Activated CD8-positive, alpha-beta memory T cell treated with anti-CD3 and anti-CD28 coated beads for 36 hours (primary cell): Measurements from ENCODE around the gene SYK. TPM values are rescaled to one million over a fixed set of nuclear protein-coding genes. Genes with fewer than 3 reads are reported as not detected.

Experiments
- CTCF ChIA-PET: fragments of 350-600 bp; sonication (Branson Sonifier 250); formaldehyde crosslinking; loops from one replicate; lab custom pipeline; 2021; ENCODE audit warnings: antibody characterized with exemption; lab: Charles Lee
- POLR2A ChIA-PET: fragments of 350-600 bp; sonication (Branson Sonifier 250); formaldehyde crosslinking; loops from one replicate; lab custom pipeline; 2021; ENCODE audit warnings: antibody characterized with exemption; lab: Charles Lee
- total RNA-seq, 2 experiments: library from RNA; stranded (reverse); gene quantifications; one replicate each; pipeline ENCODE4 v1.2.3, GENCODE V29; 2021

Gene SYK
- total RNA-seq, 2 experiments from 2014 or later = 0.08 TPM; not detected in 1

DNA sequence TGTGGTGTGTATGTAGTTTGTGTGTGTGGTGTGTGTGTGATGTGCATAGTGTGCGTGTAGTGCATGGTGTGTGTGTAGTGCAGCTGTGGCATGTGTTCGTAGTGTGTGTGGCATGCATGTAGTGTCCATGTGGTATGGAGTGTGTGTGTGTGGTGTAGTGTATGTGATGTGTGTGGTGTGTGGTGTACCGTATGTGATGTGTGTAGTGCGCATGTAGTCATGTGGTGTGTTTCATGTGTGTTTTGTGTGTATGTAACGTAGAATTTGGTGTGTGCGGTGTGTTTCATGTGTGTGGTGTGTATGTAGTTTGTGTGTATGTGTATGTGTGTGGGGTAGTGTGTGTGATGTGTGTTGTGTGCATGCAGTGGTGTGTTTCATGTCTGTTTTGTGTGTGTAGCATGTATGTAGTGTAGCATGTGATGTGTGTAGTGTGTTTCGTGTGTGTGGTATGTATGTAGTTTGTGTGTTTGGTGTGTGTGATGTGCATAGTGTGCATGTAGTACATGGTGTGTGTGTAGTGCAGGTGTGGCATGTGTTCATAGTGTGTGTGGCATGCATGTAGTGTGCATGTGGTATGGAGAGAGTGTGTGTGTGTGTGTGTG lies 40.7 kb downstream of the SYK start:
- POLR2A ChIA-PET = no interaction called here
- CTCF ChIA-PET = no interaction called here

DNA sequence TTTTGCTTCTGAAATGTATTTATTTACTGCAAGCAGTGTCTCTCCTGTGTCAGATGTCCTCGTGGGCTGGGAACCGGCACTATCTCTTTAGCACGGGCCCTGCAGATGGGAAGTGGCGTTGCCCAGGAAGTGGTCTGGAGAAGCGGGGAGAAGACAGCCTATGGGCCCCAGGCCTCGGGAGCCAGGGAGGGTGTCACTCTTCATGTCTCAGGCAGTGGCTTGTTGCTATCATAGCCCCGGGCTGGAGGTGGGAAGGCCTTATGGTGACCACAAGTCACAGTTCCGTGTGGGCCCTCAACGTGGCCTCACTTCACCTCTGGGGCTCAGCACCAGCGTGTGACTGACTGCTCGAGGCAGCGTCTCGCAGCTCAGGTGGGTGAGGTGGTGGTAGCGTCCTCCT lies 41.4 kb downstream of the SYK start:
- ChIA-PET CTCF (no interaction called here), POLR2A (no interaction called here)

DNA sequence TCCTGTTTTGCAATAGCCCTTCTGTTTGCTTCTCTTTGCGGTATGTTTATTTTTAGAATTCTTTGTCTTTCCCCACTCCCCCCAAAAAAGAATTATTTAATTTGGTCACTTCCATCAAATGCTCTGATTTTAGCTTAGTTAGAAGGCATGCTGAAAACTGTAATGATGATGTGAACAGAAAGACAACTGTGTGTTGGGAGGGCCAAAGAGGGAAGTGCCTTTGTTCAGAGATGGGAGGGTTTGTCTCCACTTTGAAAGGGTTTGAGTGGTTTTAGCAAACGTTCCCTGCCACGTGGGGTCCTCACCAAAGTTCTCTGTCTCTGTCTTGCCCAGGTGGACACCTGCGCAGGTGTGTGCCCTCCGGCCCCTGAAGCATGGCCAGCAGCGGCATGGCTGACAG lies 41.9 kb downstream of the SYK start:
- ChIA-PET CTCF (no interaction called here), POLR2A (no interaction called here)

DNA sequence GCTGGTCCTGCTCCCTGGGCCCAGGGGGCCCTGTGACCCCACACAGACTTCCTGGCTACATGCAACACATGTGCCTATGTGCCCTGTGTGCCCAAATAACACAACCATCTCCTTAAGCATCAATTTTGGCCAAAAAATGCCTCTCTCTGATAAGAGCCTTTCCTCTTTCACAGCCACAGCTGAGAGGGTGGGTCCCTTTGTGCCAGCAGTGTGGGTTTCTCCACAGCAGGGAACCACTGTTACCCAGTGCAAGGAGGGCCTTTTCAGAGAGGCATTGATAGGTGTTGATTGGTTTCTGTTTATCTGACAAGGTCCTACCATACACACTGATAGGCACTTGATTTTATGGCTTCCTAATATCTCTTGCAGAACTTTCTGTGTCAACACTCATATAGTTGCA lies 42.7 kb downstream of the SYK start:
- CTCF ChIA-PET = no interaction called here
- POLR2A ChIA-PET = no interaction called here

DNA sequence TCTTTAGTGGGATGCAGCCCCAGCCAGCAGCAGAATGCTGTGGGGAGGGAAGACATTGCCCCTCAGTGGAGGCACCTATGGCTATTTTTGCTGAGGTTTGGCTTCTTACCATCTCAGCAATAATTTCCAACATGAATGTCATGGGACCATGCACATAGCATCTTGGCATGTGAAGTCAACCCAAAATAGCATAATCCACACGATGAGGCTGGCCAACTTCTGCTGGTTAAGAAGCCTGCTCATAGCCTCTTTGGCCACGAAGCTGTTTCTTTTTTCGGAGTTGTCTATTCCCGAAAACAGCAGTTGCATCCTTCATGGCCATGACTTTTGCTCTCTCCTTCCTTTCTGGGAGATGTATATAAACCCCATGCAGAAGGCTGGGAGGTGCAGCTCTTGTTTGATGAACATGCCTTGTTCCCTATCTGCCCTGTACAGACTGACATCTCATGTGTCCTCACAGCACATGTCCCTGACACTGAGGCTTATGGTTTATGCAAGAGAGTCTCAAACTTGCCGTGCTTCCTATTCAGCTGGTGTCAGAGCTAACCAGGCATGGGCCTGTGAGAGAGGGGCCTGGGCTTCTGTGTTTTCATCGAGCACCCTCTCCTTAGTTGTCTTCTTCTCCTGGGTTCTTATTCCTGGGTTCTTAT lies 45.3 kb downstream of the SYK start:
- POLR2A ChIA-PET = no interaction called here
- CTCF ChIA-PET = no interaction called here

DNA sequence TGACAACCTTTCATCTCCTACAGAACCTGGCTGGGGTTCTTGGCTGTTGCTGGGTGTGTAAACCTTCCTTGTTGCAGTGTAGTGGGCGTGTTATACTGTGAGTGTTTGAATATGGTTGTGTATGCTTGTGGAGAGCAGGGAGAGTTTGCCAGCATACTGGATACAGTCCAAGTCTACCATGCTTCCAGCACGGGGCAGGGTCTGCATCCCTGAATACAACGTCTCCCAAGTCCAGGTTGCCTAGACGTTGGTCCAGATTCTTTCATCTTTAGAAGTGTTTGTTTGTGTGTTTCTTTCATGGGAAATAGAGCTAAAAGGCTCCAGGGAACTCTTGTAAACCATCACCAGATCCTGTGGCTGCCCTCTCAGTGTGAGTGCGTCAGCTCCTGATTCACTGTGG lies 46.4 kb downstream of the SYK start:
- ChIA-PET POLR2A (no interaction called here), CTCF (no interaction called here)

DNA sequence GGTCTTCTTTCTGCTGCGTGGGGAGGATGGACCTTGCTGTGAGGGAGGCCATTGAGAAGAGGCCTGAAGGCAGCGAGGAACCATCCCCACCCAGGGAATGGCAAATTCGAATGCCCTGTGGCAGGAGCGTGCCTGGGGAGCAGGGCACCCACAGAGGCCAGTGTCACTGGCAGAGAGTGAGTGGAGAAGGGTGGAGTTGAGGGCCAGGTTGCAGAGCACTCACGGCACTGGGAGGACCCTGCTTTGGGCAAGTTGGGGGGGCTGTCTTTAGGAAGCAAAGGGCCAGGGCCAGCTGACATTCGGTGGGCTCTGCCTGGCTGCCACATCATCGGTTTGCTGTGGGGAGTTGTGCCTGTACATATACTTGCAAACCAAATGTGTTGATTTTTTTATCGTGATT lies 47.2 kb downstream of the SYK start:
- ChIA-PET POLR2A (no interaction called here), CTCF (no interaction called here)

DNA sequence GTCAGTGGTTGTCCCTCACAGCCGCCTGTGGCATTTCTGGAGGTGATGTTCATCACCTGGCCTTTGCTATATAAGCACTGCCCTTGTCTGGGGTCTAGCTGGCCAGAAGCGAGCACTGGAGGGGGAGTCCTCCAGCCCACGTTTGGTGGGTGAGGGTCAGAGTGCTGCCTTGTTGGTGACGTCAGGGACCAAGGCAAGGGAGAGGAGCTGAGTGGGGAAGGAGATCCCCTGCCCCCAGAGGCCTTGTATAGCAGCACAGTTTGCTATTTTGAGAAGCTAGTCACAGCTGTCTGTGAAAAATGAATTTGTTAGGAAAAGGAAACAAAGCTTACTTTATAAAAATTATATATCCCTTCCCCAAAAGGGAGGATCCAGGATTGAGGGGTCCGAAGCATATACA lies 49.8 kb downstream of the SYK start:
- ChIA-PET POLR2A (no interaction called here), CTCF (interaction anchor here (1.0 kb wide), 1 partner anchor 19 kb away, joined by 3 read pairs; no protein-coding TSS in a partner anchor)

DNA sequence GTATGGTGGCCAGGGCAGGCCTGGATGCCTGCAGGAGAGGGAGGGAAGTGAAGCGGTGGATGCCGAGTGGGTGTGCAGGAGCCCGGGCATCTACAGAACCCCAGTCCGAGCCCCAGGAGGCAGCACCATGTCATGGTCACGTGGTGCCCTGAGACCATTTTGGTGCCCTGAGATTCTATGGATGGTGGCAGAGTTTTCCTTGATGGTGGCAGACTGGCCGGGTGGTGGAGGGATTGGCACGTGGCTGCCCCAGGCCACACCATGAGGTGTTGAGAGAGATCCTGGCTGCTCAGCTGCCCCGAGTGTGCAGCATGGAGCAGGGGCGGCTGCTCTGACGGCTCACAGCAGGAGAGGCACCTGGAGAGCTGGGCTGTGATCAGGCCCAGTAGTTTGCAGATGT lies 52.3 kb downstream of the SYK start:
- POLR2A ChIA-PET = no interaction called here
- CTCF ChIA-PET = no interaction called here

DNA sequence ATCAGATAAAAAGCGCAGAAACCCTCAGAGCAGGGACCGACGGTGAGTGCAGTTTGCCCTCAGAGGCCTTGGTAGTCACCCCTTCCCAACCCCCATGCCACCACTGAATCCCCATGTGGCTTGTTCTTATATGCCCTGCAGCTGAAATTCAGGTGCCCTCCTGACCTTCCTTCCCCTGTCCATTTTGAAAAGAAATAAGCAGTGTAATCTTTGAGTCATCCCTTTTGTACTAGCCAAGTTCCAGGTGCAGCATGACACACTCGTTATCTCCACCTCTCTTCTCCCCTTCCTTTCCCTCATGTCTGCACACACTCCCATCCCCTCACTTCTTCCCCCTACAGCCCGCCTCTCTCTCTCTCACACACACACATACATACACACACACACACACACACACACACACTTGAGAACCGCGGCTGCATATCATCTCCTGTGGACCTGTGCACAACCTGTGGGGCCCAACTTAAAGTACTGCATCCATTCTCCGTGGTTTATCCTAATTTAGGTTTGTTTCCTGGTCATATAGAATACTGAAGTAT lies 53.1 kb downstream of the SYK start:
- ChIA-PET POLR2A (no interaction called here), CTCF (no interaction called here)

DNA sequence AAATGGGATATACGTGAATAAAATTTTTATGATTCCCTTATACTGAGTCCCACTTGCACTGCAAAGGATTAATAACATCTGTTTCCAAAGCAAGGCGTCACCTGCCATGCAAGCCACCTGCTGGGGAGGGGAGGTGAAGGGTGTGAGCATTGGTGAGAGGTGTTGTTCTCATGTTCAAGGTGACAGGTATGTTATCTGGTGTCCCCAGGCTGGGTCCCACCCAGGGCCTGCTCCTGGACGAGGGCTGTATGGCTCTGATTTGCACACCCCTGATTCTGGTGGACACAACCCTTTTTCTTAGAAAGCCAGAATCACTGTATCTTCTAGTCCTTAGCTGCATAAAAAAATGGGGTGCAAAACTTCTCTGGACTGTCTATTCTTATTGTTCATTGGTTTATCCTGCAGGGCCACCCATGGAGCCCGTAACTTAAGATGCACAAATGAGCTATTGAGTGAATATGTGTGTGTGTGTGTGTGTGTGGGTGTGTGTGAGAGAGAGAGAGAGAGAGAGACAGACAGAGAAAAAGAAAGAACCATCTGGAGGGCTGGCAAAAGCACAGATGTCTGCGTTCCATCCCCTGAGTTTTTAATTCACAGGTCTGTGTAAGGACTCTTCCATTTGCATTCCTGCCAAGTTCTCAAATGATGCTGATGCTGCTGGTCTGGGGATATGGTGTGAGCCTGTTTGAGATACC lies 53.7 kb downstream of the SYK start:
- CTCF ChIA-PET = no interaction called here
- POLR2A ChIA-PET = no interaction called here

DNA sequence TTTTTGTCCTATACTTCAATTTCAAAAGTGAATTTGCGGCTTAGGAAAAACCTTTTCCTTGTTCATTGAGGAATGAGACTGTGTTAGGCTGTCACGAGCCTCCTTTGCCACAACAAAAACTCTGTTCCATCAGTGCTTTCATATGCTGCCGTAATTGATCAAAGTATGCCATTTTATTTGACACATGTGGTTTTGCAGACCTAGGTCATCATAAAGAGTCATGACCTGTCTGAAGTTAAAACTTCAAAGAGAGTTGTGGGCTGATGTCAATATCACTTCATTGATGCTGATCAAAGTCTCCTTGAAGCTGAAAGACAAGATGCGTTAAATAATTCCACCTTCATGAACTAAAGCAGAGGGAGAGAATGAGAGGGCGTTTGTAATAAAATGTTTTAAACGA lies 55.5 kb downstream of the SYK start:
- ChIA-PET CTCF (no interaction called here), POLR2A (no interaction called here)

DNA sequence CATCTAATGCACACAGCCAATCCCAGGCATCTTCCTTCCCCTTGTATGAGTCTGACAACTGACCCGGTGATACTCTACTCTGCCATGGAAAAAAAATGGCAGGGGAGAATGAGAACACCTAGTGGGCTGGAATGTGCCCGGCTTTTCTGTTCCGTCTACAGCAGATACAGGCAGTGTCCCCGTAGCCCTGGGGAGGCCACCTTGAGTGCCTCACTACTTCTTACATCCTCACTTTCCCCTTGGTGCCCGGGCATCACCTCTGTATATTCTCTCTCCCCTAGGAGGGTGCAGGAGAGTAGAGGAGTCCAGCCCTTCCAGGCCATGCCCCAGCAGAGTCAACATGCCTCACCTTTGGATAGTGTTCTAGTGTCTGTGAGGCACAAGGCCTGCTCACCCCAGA lies 56.2 kb downstream of the SYK start:
- CTCF ChIA-PET = no interaction called here
- POLR2A ChIA-PET = no interaction called here

DNA sequence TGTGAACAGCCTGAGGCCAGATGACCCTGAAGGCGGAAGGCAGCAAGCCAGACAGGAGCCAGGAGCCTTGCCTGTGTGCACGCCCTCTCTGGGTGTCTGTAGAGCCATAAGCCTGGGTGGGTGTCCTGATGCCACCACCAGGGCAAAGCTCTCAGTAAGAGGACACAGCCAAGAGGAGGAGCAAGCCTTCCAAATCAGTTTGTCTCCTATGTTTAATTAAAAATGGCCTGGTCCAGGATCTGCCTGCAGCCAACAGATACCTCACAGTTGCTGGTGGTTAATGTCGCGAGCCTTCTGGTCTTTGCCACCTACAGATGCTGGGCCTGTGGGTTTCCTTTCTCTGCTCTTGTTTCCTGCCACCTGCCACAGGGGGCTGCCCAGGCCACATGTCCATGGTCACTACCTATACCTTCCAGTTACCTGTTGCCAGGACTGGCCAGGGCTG lies 56.9 kb downstream of the SYK start:
- ChIA-PET CTCF (no interaction called here), POLR2A (no interaction called here)

DNA sequence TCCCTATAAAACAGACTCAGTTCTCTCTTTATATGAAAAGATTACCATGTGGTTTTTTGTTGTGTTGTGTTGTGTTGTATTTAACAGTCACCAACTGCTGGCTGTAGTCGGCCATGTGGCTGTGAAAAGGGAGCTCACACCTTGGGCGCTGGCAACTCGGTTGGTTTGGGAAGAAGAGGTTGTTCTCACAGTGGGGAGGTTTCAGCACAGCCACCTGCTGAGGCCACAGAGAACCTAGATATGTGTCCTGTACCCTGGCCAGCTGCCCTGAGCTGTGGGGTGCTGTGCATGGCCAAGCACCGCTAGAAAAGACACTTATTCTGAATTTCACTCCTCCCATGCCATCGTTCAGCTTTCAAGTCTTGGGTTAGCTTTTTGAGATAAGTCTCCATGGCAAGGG lies 58.8 kb downstream of the SYK start:
- CTCF ChIA-PET = interaction anchor here (0.7 kb wide), 1 partner anchor 10 kb away, joined by 3 read pairs; no protein-coding TSS in a partner anchor

DNA sequence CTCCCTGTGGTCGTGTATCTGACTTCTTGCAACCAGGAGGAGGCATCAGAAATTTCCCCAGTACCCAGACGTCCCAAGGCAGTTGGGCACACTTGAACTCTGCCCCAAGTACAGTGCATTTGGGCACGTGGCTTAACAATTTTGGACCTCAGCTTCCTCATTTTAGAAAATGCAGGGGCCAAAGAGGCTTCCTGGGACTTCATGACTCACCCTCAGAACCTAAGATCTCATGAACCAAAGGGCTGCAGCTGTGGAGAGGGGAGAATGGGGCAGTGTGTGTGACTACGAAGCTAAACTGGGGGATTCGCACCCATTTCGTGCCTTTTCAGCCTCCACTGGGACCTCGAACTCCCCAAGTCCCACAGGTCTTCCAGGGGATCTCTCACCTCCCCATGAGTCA lies 59.2 kb downstream of the SYK start:
- ChIA-PET CTCF (no interaction called here), POLR2A (no interaction called here)

More for the DNA sequence above, 58.8 kb downstream of the SYK start:
- POLR2A ChIA-PET = no interaction called here

DNA sequence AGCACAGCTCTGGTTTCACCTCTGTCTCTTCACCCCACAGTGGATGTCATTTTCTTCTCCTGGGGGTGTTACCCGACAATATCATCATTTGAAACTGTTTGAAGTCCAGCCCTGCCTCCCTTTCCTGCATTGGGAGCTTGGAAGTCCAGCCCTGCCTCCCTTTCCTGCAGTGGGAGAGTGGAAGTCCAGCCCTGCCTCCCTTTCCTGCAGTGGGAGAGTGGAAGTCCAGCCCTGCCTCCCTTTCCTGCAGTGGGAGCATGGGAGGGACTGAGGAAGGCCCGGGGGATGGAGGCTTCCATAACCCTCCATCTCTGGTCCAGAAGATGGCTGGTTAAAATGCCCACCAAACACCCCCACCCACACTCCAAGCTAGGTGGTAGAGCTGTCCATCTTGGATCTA lies 59.8 kb downstream of the SYK start:
- CTCF ChIA-PET = no interaction called here
- POLR2A ChIA-PET = no interaction called here

DNA sequence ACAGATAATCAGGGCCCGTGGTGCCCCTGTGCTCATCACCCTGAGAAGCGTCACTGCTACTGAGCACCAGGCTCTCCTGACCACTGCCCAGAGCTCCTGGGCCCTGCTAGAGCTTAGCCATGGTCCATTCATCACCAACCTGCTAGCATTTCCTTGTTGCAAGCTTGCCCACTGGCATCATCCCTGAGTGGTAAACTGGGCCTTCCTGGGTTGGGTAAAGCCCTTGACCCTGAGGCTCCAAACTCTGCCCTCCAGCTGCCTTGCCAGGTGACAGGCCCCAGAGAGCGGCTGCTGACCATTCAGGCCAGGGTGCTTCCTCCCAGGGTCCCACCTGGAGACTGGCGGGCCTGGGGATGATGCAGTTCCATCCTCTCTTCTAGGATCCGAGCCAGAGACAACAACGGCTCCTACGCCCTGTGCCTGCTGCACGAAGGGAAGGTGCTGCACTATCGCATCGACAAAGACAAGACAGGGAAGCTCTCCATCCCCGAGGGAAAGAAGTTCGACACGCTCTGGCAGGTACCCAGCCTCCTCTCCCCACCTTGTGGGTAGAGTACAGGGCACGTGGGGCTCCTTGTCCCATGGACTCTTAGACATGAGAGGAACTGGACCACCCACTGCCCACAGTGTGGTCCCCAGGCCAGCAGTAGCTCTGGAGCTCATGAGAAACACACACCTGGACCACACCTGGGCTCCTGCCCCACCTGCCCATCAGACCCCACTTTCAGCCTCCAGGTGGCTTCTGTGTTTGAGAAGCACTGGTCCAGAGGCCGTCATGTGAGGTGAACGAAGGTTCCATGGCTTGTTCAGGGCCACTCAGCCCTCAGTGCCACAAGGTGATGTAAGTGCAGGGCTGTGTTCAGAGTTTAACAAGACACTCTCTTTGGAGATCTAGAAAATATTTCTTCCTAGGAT lies 60.5 kb downstream of the SYK start:
- ChIA-PET POLR2A (no interaction called here), CTCF (no interaction called here)

DNA sequence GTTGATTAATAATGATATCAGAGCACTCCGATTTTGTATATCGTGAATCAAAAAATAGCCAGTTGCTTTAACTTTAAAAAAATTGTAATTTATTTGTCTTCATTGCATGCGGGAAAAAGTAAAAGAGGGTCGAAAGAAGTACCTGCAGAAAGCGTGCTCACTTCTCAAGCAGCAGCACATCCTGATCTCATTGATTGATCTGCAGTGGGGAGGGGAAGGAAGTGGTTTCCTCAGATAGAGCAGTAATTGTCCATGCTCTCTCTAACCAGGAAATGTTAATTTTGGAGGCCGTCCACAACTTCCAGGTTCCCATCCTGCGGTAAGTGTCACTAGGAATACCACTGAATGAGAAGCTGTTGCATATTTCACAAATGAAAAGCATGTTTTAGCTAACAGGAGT lies 63.2 kb downstream of the SYK start:
- CTCF ChIA-PET = no interaction called here
- POLR2A ChIA-PET = no interaction called here

DNA sequence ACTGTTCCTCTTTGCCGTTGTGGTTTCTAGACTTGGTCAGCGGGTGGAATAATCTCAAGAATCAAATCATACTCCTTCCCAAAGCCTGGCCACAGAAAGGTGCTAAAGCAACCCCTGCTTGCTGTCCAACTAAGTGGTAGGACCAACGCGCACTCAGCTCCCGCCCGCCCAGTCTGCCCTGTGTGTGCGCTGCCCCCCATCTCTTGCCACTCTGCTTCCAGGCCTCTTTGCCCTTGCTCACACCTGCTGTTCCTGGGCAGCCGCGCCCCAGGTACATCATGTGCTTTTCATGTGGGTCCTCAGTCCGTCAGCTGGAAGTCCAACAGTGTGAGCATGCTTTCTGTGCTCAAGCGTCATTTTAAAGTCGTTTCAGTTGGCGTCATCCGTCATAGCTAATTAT lies 65.5 kb downstream of the SYK start:
- ChIA-PET CTCF (interaction anchor here (0.6 to 0.7 kb wide), 2 partner anchors 70 to 860 kb away, joined by 3 read pairs; no protein-coding TSS in a partner anchor), POLR2A (no interaction called here)
